ENCODE measurements around the gene STPG4.

The STPG4 gene

GRCh38 chr2:47072018-47072691, 83.0 kb downstream of the STPG4 start (continued):
- TF ChIP-seq ZNF70 (CRISPR knock-in tag; IDR thresholded peaks at IDR 0.05) (peak; percentile 78), ZNF565 (CRISPR knock-in tag; conservative IDR thresholded peaks at IDR 0.05; ENCODE audit: low read depth) (peak; percentile 89), ESRRG (CRISPR knock-in tag; IDR thresholded peaks at IDR 0.05) (0 out of 2 replicates have a peak, but pooled peaks have one; percentile 40), PPARA (CRISPR knock-in tag; IDR thresholded peaks at IDR 0.05; ENCODE audit: borderline replicate concordance) (no peak)
- TF ChIP-seq, protein P1, sequence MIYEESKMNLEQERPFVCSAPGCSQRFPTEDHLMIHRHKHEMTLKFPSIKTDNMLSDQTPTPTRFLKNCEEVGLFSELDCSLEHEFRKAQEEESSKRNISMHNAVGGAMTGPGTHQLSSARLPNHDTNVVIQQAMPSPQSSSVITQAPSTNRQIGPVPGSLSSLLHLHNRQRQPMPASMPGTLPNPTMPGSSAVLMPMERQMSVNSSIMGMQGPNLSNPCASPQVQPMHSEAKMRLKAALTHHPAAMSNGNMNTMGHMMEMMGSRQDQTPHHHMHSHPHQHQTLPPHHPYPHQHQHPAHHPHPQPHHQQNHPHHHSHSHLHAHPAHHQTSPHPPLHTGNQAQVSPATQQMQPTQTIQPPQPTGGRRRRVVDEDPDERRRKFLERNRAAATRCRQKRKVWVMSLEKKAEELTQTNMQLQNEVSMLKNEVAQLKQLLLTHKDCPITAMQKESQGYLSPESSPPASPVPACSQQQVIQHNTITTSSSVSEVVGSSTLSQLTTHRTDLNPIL (CRISPR knock-in tag; IDR thresholded peaks at IDR 0.05; ENCODE audit: low read depth): no peak; the same call in 1 of the 2 replicates

DNA sequence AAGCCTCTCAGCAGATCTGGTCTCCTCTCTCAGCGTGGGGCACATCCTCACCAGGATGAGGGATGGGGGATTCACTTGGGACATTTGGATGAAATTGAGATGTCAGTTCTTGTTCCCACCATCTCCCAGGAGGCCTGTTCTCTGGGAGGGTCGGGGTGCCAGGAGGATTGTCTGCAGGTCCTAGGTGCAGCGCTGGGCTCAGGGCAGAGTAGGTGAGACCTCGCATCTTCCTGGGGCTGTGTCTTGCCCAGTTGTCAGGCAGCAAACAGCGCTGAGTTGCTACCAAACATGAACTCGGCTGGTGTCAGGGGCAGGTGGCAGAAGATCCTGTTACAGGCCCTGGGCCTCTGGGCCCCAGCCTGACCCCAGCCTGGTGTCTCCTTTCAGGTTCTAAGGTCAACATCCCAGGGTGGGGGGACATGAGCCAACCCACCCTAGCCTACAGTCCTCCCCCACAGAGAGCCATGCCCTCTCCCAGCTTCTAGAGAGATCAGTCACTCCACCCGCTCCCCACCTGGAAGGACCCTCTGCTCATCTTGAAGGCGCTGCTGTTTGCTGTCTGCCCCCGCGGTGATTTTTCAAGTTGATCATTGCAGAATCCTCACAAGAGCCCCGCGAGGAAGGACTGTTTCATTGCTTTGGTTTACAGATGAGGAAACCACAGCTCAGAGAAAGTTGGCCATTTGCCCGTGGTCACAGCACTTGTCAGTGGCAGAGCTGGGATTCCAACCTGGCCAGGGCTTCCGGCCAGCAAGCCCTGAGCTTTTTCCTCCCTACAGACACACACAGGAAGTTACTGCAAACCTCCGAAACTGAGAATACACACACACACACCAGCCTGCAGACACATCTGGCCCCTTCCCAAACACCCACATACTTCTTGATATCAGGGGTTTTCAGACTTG, 83.9 kb downstream of the STPG4 start:
- peak; percentile 7 for ATAC-seq
- no peak for TF ChIP-seq ZNF70 (CRISPR knock-in tag; IDR thresholded peaks at IDR 0.05)
- TF ChIP-seq ISL1 (CRISPR knock-in tag; IDR thresholded peaks at IDR 0.05): 0 out of 2 replicates have a peak, but pooled peaks have one; percentile 3
- no peak for TF ChIP-seq TCF4 (CRISPR knock-in tag; IDR thresholded peaks at IDR 0.05; ENCODE audit: borderline replicate concordance)
- no peak for TF ChIP-seq ZNF565 (CRISPR knock-in tag; conservative IDR thresholded peaks at IDR 0.05; ENCODE audit: low read depth)
- TF ChIP-seq PPARA (CRISPR knock-in tag; IDR thresholded peaks at IDR 0.05; ENCODE audit: borderline replicate concordance): no peak
- no peak for TF ChIP-seq OSR1 (CRISPR knock-in tag; IDR thresholded peaks at IDR 0.05)
- no peak for TF ChIP-seq TOX (CRISPR knock-in tag; IDR thresholded peaks at IDR 0.05; ENCODE audit: borderline replicate concordance)
- TF ChIP-seq CSDC2 (CRISPR knock-in tag; IDR thresholded peaks at IDR 0.05): 0 out of 2 replicates have a peak, but pooled peaks have one; percentile 27
- TF ChIP-seq ZC3H10 (CRISPR knock-in tag; IDR thresholded peaks at IDR 0.05): no peak
- no peak for TF ChIP-seq POU6F1 (CRISPR knock-in tag; IDR thresholded peaks at IDR 0.05; ENCODE audit: borderline replicate concordance, low read depth)
- TF ChIP-seq SNAI2 (CRISPR knock-in tag; IDR thresholded peaks at IDR 0.05): no peak

GRCh38 chr2:47070155-47070919, 84.8 kb downstream of the STPG4 start:
- peak; percentile 4; the same call in 2 of the 3 replicates for ATAC-seq
- TF ChIP-seq RARB (CRISPR knock-in tag; IDR thresholded peaks at IDR 0.05): no peak
- no peak for TF ChIP-seq ZFP30 (CRISPR knock-in tag; IDR thresholded peaks at IDR 0.05)
- TF ChIP-seq TOX (CRISPR knock-in tag; IDR thresholded peaks at IDR 0.05; ENCODE audit: borderline replicate concordance): no peak
- TF ChIP-seq, protein P1 (CRISPR knock-in tag; IDR thresholded peaks at IDR 0.05; ENCODE audit: low read depth): no peak
- no peak for TF ChIP-seq POU6F1 (CRISPR knock-in tag; IDR thresholded peaks at IDR 0.05; ENCODE audit: borderline replicate concordance, low read depth)
- TF ChIP-seq, protein P2, sequence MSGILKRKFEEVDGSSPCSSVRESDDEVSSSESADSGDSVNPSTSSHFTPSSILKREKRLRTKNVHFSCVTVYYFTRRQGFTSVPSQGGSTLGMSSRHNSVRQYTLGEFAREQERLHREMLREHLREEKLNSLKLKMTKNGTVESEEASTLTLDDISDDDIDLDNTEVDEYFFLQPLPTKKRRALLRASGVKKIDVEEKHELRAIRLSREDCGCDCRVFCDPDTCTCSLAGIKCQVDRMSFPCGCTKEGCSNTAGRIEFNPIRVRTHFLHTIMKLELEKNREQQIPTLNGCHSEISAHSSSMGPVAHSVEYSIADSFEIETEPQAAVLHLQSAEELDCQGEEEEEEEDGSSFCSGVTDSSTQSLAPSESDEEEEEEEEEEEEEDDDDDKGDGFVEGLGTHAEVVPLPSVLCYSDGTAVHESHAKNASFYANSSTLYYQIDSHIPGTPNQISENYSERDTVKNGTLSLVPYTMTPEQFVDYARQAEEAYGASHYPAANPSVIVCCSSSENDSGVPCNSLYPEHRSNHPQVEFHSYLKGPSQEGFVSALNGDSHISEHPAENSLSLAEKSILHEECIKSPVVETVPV (CRISPR knock-in tag; IDR thresholded peaks at IDR 0.05): no peak
